Activated CD4-positive, alpha-beta T cell treated with anti-CD3 and anti-CD28 coated beads, Interleukin-2, amount 10 ng/mL, durations not matched to agents 24 days and 14 days (primary cell): ENCODE data around the gene PTK6. TPM values are rescaled to one million over a fixed set of nuclear protein-coding genes. Genes with fewer than 3 reads are reported as not detected.
"Not testable (repeated sequence)": the region's sequence is repeated elsewhere in the genome, so short reads cannot be mapped to it uniquely, and the experiment has no call there.

Source experiments
- DNase-seq: peaks from one replicate; pipeline ENCODE4 v3.0.0; 2022
- H3K27ac Mint-ChIP-seq: one replicate; pipeline ENCODE4 v1.8.0; 2022; ENCODE audit warnings: mild to moderate bottlenecking, mixed read lengths
- H3K27me3 Mint-ChIP-seq: one replicate; pipeline ENCODE4 v1.8.0; 2022; ENCODE audit warnings: mixed read lengths
- H3K36me3 Mint-ChIP-seq: one replicate; pipeline ENCODE4 v1.8.0; 2022; ENCODE audit warnings: low read depth, mild to moderate bottlenecking, mixed read lengths
- H3K4me1 Mint-ChIP-seq: one replicate; pipeline ENCODE4 v1.8.0; 2021; ENCODE audit warnings: mixed read lengths
- H3K4me3 Mint-ChIP-seq: one replicate; pipeline ENCODE4 v1.8.0; 2022; ENCODE audit warnings: mild to moderate bottlenecking, moderate library complexity, mixed read lengths
- H3K9me3 Mint-ChIP-seq: one replicate; pipeline ENCODE4 v1.8.0; 2021; ENCODE audit warnings: mixed read lengths
- intact Hi-C: fragments of 100-400 bp; cut with micrococcal nuclease; formaldehyde crosslinking; loops from one replicate; pipeline ENCODE4 v1.15.1; 2023
- total RNA-seq: library from RNA; stranded (reverse); gene quantifications from 2 replicates; pipeline ENCODE4 v1.2.3, GENCODE V29; 2022

PTK6 gene
- total RNA-seq, 1 donor from 2014 or later = 0.35 TPM

- intact Hi-C loops = loop anchor here (5.0 kb wide), 1 partner anchor 54 kb away; the partner anchor contains the start of gene GMEB2
- DNase-seq = peak; percentile 67
- Mint-ChIP-seq H3K27me3 (peaks cover 9% of the 10 kb centered on the region), H3K4me3 (peak overlapping the region; percentile 86), H3K36me3 (peaks cover 7% of the 10 kb centered on the region), H3K27ac (peak overlapping the region; percentile 80), H3K9me3 (no peaks in the 10 kb centered on the region), H3K4me1 (peaks cover 8% of the 10 kb centered on the region)
Observed at GRCh38 chr20:63573647-63574131, 36.5 kb upstream of the PTK6 start.

GRCh38 chr20:63572788-63573646 is 35.8 kb upstream of the PTK6 start:
- Mint-ChIP-seq H3K27ac (peak overlapping the region; percentile 80), H3K4me3 (peak overlapping the region; percentile 86)
- intact Hi-C loops = loop anchor here (5.0 kb wide), 1 partner anchor 54 kb away; the partner anchor contains the start of gene GMEB2

GRCh38 chr20:63572071-63572787 is 35.1 kb upstream of the PTK6 start:
- peaks cover 19% of the 10 kb centered on the region for H3K4me1 Mint-ChIP-seq
- H3K27me3 Mint-ChIP-seq = peaks cover 9% of the 10 kb centered on the region
- no peak overlapping the region for H3K27ac Mint-ChIP-seq
- no peak overlapping the region for H3K4me3 Mint-ChIP-seq
- DNase-seq = no peak
- no peaks in the 10 kb centered on the region for H3K9me3 Mint-ChIP-seq
- intact Hi-C loops = loop anchor here (5.0 kb wide), 1 partner anchor 55 kb away; the partner anchor contains the start of gene GMEB2
- H3K36me3 Mint-ChIP-seq = peaks cover 11% of the 10 kb centered on the region

More at GRCh38 chr20:63572788-63573646, 35.8 kb upstream of the PTK6 start:
- Mint-ChIP-seq H3K36me3 (peaks cover 7% of the 10 kb centered on the region), H3K27me3 (peaks cover 9% of the 10 kb centered on the region), H3K4me1 (peaks cover 11% of the 10 kb centered on the region), H3K9me3 (no peaks in the 10 kb centered on the region)
- no peak for DNase-seq

- H3K27ac Mint-ChIP-seq, H3K9me3 Mint-ChIP-seq, DNase-seq, H3K4me3 Mint-ChIP-seq, H3K27me3 Mint-ChIP-seq: not testable (repeated sequence)
- intact Hi-C loops = loop anchor here (5.0 kb wide), 1 partner anchor 56 kb away; the partner anchor contains the start of gene GMEB2
- Mint-ChIP-seq H3K4me1 (peaks cover 19% of the 10 kb centered on the region), H3K36me3 (peaks cover 11% of the 10 kb centered on the region)
Observed at GRCh38 chr20:63571087-63571478, 33.9 kb upstream of the PTK6 start.

GRCh38 chr20:63570281-63571086 is 33.3 kb upstream of the PTK6 start:
- no peak for DNase-seq
- Mint-ChIP-seq H3K9me3 (no peaks in the 10 kb centered on the region), H3K27me3 (peaks cover under 1% of the 10 kb centered on the region), H3K4me1 (peaks cover 19% of the 10 kb centered on the region), H3K27ac (no peak overlapping the region), H3K4me3 (no peak overlapping the region), H3K36me3 (peaks cover 16% of the 10 kb centered on the region)
- intact Hi-C loops = loop anchor here (5.0 kb wide), 1 partner anchor 57 kb away; the partner anchor contains the start of gene GMEB2

GRCh38 chr20:63568986-63569949 is 32.1 kb upstream of the PTK6 start:
- H3K36me3 Mint-ChIP-seq = peaks cover 16% of the 10 kb centered on the region
- intact Hi-C loops = no loop called here
- no peak for DNase-seq
- H3K27me3 Mint-ChIP-seq = no peaks in the 10 kb centered on the region
- H3K9me3 Mint-ChIP-seq = no peaks in the 10 kb centered on the region
- peaks cover 19% of the 10 kb centered on the region for H3K4me1 Mint-ChIP-seq
- H3K4me3 Mint-ChIP-seq = peak overlapping the region; percentile 44
- H3K27ac Mint-ChIP-seq = no peak overlapping the region

- Mint-ChIP-seq H3K27ac (peak overlapping the region; percentile 72), H3K27me3 (no peaks in the 10 kb centered on the region), H3K4me1 (peaks cover 19% of the 10 kb centered on the region), H3K4me3 (peak overlapping the region; percentile 76), H3K9me3 (no peaks in the 10 kb centered on the region), H3K36me3 (peaks cover 18% of the 10 kb centered on the region)
- intact Hi-C loops = no loop called here
- DNase-seq = peak; percentile 69
Observed at GRCh38 chr20:63568170-63568981, 31.2 kb upstream of the PTK6 start.

GRCh38 chr20:63567386-63568169 is 30.4 kb upstream of the PTK6 start:
- intact Hi-C loops = no loop called here
- Mint-ChIP-seq H3K27ac (peak overlapping the region; percentile 72), H3K4me3 (peak overlapping the region; percentile 76), H3K4me1 (peaks cover 19% of the 10 kb centered on the region), H3K36me3 (peaks cover 18% of the 10 kb centered on the region), H3K9me3 (no peaks in the 10 kb centered on the region), H3K27me3 (no peaks in the 10 kb centered on the region)
- peak; percentile 87 for DNase-seq

- Mint-ChIP-seq H3K27ac (no peak overlapping the region), H3K36me3 (peaks cover 18% of the 10 kb centered on the region), H3K4me1 (peaks cover 19% of the 10 kb centered on the region), H3K27me3 (no peaks in the 10 kb centered on the region), H3K4me3 (no peak overlapping the region), H3K9me3 (no peaks in the 10 kb centered on the region)
- intact Hi-C loops = no loop called here
- no peak for DNase-seq
Observed at GRCh38 chr20:63567136-63567385, 29.9 kb upstream of the PTK6 start.

- Mint-ChIP-seq H3K4me3 (no peak overlapping the region), H3K4me1 (peaks cover 19% of the 10 kb centered on the region), H3K9me3 (no peaks in the 10 kb centered on the region), H3K27me3 (no peaks in the 10 kb centered on the region), H3K27ac (no peak overlapping the region), H3K36me3 (peaks cover 18% of the 10 kb centered on the region)
- DNase-seq = no peak
- intact Hi-C loops = no loop called here
Observed at GRCh38 chr20:63566395-63567135, 29.4 kb upstream of the PTK6 start.

- Mint-ChIP-seq H3K9me3 (no peaks in the 10 kb centered on the region), H3K4me3 (no peak overlapping the region), H3K27me3 (no peaks in the 10 kb centered on the region), H3K27ac (no peak overlapping the region), H3K4me1 (peaks cover 19% of the 10 kb centered on the region), H3K36me3 (peaks cover 20% of the 10 kb centered on the region)
- intact Hi-C loops = no loop called here
- no peak for DNase-seq
Observed at GRCh38 chr20:63565699-63566335, 28.6 kb upstream of the PTK6 start.
